C1 segment of cervical spinal cord (tissue), 14 donors: ENCODE results near the gene NUP214.
"Not testable (repeated sequence)": the region's sequence is repeated elsewhere in the genome, so short reads cannot be mapped to it uniquely, and the experiment has no call there.

ENCODE experiments used
- DNase-seq, 14 donors: peaks; one replicate each; lab custom pipeline; 2025; lab: John Stamatoyannopoulos, UW

NUP214 gene

GRCh38 chr9:131233995-131234394, 108.6 kb downstream of the NUP214 start:
- DNase-seq = no peak

- DNase-seq = no peak
These were observed 109.6 kb downstream of the NUP214 start for GRCh38 chr9:131234799-131235479.

DNA sequence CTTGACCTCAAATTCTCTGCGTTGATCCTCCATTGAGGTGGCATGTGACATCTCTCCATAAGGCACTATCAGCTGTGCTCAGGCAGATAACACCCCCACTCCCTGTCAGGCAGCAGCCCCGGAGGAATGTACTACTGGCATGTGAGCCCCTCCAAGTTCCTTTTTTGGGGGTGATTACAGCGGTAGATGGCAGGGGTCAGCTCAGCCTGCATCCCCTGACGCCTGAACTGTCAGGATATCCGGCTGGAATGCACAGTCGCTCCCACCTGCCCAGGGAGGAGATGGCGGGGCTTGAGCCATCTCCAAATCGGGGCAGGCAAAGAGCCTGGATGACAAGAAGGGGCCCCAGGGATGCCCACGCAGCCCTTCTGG, 110.1 kb downstream of the NUP214 start:
- DNase-seq = no peak

GRCh38 chr9:131236161-131236560, 110.8 kb downstream of the NUP214 start:
- DNase-seq = no peak

- no peak for DNase-seq
These were observed 111.4 kb downstream of the NUP214 start for GRCh38 chr9:131236761-131237160.

- no peak for DNase-seq
These were observed 111.9 kb downstream of the NUP214 start for GRCh38 chr9:131237291-131237690.

GRCh38 chr9:131237931-131238401, 112.6 kb downstream of the NUP214 start:
- DNase-seq = peak in 9 of 14 donors; percentile 12 to 47 (median 41)

GRCh38 chr9:131238402-131239021, 113.1 kb downstream of the NUP214 start:
- DNase-seq = peak in 1 of 14 donors; percentile 13

DNA sequence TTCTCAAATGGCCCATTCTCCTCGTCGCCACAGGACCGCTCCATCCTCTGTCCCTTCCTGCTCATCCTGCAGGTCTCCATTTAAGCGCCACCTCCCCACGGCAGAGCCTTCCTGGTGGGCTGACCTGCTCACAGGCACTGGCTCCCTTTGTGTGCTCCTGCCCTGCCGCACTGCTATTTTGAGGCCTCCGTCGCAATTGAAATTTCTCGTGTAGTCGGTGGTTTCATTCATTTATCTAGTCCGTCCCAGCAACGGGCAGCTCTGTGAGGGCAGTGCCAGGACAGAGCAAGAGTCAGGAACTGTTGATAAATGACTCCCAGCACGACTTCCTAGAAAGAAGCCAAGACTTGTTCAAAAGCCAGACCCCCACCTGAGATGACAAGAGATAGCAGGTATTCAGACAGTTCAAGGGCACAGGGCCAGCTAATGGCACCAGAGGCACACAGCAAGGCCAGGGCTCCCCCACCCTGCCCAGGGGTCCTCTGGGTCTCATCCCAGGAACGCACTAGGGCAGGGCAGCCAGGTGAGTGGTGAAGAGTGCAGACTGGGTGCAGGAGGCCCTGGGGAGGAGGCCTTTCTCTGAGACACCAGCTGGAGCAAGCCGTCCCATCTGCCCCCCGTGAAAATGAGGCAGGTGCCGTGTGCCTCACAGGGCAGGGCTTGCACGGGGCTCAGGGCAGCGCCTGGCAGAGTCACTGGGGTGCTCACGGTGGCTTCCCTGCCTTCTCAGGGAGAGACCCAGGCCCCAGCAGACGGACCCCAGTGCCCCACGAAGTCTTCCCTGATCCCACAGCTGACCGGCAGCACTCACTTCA, 114.0 kb downstream of the NUP214 start:
- DNase-seq = peak in 1 of 14 donors; percentile 61

DNA sequence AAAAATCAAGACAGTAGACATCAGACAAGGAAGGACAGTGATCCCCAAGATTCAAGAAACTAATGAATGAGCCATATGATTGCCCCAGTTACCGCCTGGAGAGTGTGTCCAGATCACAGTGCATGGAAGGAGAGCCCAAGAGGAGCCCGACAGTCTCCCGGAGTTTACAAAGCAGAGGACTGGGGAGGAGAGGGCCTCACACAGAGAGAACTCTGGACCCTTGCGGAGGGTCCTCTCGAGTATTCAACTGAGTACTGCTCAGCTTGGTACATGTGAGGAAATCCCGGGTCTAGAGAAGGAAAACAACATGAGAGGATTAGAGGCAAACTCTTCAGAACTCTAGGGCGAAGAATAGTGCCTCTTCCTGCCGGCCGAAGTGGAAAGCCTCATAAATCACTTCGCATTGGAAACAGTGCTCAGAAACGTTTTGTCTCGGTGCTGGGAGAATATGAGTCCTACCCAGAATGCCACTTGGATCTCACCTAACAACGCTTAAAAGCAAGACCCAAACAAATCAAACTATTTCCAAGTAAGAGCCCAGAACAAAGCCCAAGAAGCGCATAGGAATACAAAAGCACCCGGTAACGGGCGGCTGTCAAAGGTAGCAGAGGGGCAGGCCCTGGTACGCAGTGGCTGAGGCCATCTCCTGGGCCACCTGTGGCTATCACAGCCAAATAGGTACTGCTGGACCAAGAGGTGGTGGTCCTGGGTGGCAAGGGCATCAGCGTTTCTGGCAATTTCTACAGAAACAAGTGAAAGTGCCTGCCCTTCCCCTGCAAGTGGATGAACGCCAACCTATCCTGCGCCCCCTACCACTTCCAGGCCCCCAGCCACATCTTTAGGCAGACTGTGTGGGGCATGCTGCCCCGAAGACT, 114.9 kb downstream of the NUP214 start:
- DNase-seq = no peak

DNA sequence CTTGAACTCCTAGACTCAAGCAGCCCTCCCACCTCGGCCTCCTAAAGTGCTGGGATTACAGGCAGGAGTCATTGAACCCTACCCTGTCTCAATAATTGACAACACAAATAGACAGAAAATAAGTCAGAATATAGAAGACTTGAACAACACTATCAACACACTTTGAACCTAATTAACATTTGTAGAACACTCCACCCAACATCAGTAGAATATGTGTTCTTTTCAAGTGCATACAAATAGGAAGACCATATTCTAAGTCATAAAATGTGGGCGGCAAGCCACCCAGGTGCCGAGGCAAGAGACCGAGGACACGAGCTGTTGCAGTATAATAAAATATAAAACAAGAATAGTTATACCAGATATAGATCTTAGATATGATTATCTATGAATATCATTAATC, 118.9 kb downstream of the NUP214 start:
- DNase-seq = not testable (repeated sequence)

GRCh38 chr9:131246618-131247017, 121.2 kb downstream of the NUP214 start:
- no peak for DNase-seq

DNA sequence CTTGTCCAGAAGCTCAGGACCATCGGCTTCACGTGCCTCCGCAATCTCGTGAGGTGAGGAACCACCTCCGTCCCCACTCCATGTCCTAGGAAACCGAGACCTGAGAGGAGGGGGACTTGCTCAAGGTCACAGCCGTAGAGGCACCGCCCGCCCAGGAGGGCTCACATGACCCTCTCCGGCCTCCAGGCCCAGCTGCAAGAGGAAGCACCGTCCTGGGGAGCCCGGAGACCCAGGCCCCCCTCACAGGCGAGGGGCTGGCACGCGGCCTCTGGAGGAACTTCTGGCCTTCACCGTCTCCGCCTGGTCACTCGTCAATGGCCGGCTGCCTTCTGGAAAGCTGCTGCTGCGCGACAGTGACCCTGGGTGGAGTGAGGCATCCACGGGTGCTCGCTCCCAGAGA, 126.7 kb downstream of the NUP214 start:
- no peak for DNase-seq

DNA sequence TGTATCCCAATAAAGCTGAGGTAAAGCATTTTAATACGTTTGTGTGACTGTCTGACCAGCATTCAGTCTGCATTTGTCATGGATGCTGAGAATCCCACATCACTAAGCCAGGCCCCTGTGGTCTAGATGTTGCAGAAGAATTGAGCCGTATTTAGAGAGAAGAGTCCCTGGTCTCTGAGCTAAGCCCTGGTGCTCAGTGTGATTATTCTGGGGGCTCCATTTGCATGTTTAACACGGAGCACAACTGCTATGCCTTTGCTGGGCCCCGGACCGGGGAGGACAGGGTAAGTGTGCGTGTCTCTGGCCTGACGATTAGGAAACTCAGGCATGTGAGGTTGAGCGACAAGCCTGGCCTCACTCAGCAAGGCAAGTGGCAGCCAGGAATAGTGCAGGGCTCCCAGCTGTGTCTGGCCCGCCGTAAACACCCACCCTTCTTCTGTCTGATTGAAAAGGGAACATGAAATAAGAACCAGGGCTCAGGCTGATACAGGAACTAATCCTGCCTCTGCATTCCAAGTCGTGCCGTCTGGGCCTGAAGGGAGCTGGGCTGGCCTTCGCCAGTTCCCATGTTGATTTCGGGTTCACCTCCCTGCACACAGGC, 128.6 kb downstream of the NUP214 start:
- DNase-seq = peak in 4 of 14 donors; percentile 26 to 68 (median 46)

DNA sequence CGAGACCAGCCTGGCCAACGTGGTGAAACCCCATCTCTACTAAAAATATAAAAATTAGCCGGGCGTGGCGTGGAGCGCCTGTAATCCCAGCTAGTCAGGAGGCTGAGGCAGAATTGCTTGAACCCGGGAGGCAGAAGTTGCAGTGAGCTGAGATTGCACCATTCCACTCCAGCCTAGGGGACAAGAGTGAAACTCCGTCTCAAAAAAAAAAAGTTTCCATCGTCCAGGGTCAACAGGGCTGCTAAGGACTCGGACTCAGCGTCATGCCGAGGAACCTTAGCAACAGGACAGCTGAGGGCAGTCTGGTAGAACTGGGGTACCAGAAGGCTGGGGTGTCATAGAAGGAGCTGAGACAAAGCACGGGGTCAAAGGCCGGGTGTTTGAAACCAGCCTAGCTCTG, 129.2 kb downstream of the NUP214 start:
- DNase-seq = no peak

DNA sequence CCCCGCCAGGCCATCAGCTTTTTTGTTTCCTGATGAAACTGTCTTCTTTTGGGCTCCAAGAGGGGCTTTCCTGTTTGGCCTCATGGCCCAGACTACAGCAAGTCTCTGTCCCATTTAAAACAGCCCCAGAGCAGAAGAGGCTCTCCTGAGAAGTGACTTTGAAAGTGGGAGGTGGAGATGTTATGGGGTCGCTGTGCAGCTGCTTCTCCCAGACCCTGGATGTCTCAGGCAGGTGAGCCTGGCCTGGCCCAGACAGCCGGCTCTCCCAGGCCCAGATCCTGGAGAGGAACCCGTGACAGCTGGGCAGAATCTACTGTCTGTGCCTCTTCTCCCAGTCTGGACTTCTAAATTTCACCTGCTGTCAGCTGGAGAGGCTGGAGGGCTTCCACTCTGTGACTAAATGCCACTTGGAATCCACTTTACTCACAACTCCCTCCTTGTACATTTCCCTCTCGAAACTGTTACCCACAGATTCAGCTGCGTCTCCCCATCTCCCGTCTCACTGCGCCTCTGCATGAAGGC, 130.4 kb downstream of the NUP214 start:
- peak in 1 of 14 donors; percentile 60 for DNase-seq

DNA sequence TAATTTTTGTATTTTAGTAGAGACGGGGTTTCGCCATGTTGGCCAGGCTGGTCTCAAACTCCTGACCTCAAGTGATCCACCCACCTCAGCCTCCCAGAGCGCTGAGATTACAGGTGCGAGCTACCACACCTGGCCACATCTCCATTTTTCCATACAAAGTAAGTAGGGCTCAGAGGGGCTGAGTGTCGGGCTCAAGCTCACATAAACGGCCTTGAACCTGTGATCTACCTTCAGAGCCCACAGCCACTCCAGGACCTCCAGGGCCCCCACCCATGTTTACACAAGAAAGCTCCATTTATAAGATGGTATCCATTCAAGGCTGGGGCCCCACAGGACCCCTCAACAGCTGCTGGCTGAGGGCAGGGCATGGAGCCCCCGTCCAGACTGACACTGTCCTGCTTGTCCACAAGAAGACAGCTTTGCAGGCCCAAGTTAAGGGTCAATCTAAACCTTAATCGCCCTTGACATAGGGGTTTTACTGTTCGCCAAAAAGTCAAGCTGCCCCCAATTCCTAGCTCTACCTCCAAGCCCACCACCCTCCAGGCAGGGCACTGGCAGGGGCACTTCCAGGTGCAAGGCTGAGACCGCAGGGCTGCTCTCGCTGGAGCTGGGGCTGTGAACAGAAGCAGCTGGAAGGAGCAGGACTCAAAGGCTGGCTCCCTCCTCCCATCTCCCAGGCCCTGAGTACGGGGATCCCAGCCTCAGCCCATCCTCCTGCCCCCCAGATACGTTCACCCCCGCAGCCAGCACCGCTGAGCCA, 132.1 kb downstream of the NUP214 start:
- no peak for DNase-seq

GRCh38 chr9:131258186-131258585, 132.8 kb downstream of the NUP214 start:
- no peak for DNase-seq

DNA sequence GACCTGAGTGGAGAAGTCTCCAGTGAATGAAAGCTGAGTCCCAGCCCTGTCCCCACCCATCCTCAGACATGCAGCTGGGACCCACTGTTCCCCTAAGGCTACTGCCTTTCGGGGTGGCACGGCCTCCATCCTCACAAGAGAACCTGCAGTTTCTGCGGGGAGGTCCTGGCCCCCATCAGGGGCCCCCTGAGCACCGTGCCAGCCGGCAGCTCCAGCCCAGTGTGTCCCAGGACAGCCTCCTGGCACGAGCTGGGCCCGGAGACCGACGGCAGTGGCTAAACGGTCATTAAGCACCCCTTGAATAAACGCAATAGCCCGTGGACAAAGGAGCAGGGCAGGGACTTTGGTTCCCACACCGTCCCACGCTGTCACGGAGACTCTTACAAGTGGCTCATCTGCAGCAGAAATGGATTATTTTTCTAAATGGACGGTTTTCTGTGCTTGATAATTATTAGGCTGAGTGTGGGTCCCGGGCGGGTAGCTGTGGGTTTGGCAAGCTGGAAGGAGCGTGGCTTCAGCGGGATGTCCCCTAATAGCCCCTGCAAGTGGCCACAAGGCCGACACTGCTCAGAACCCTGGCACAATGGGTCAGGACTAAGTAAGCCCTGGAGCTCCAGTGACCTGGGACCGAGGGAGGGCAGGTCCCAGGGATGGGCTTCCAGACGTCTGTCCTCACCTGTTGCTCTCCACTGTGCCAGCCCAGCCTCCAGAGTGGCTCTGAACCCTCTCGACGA, 133.5 kb downstream of the NUP214 start:
- no peak for DNase-seq
